Stimulated activated CD8-positive, alpha-beta memory T cell treated with anti-CD3 and anti-CD28 coated beads, Interleukin-15, amount 100 ng/mL, for 24 hours (primary cell): ENCODE data around the gene AHSA1.

ENCODE experiments used
- DNase-seq: peaks from one replicate; pipeline ENCODE4 v3.0.0-alpha.2; 2020; ENCODE audit warnings: low read depth

The AHSA1 gene

DNA sequence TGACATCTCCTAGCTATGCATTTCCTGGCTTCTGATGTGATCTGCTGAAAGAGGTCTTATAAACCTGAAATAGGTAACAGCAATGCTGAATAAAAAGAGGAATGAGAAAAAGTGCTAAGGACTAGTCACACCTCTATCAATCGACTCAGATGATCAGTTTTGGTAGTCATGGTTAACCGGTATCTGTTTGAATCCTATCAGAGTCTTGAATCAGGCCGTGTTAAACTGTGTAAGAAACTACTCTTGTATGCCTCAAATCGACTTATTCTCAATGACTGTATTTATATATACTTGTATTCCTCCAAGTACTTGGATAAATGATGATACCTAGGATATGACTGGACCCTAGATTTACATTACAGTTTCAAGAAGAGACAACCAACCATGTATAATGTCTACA lies 51.5 kb downstream of the AHSA1 start:
- no peak for DNase-seq

DNA sequence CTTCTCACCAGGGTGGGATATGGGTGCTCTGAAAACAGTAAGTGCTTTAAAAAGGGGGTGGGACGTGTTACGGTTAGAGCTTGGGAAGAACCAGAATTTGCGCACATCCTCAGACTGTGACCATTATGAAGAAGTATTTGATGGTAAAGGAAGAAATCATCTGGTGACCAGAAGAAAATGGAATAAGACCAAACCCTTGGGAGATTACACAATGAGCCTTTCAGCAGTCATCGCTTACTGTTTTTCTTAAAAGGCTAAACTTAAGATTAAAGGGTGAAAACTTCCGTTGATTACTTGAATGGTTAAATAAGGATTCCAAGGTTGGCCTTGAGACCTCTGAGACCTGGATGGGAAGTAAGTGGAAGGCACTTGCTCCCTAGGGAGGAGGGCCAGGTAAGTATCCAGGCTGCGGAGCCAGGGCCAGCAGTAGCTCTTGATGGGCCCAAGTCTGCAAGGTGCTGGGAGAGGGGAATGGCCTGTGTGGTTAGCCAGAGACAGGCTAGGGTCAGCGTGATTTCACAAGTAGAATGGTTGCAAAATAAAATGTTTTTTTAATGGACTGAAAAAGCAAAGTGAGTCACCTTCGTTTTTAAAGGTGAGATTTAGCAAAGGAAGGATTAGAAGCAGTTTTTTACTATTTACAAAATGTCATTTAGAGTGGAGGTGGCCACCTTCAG lies 53.7 kb downstream of the AHSA1 start:
- DNase-seq: no peak

DNA sequence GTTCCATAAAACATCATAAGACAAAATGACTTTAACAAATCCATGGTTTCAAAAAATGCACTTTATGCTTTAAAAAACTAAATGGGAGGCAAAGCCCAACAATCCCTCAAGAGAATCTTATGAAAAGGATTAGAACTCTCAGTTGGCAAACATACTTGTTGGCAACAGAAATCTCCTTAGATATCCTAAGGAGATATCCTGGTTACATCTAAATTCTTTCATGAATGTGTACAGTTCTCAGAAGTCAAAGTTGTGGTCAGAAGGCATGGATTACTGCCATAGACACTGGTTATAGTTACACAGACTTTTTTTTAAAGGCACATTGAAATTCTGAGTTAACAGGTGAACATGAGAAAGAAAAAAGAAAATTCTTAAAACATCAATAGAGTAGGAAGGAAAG lies 58.2 kb downstream of the AHSA1 start:
- no peak for DNase-seq
